GM18499 (cell line): ENCODE data around the gene TRIAP1.
"Not testable (repeated sequence)": the region's sequence is repeated elsewhere in the genome, so short reads cannot be mapped to it uniquely, and the experiment has no call there.

Experiments
- ATAC-seq: cut with Tn5 transposase; IDR thresholded peaks from one replicate; pipeline ENCODE4 v1.9.1; 2021; ENCODE audit warnings: moderate number of reproducible peaks; ENCODE audit not compliant: insufficient read depth, unreplicated experiment

TRIAP1 gene

GRCh38 chr12:120469450-120470149 is 23.4 kb upstream of the TRIAP1 start, which contains the start of gene SRSF9:
SRSF9 (minus strand) TSS chr12:120469748; CDS start chr12:120469609, 139 bp downstream.
- ATAC-seq: peak; percentile 57

GRCh38 chr12:120468821-120469449 is 22.8 kb upstream of the TRIAP1 start:
- ATAC-seq: no peak

GRCh38 chr12:120468325-120468820 is 22.2 kb upstream of the TRIAP1 start:
- no peak for ATAC-seq

GRCh38 chr12:120467439-120467838 is 21.3 kb upstream of the TRIAP1 start:
- ATAC-seq: no peak

GRCh38 chr12:120466560-120467315 is 20.6 kb upstream of the TRIAP1 start:
- ATAC-seq: no peak

- no peak for ATAC-seq
Measured at GRCh38 chr12:120465756-120466155, 19.6 kb upstream of the TRIAP1 start.

- ATAC-seq: no peak
Measured at GRCh38 chr12:120463712-120464111, 17.5 kb upstream of the TRIAP1 start.

- no peak for ATAC-seq
Measured at GRCh38 chr12:120462099-120462640, 16.0 kb upstream of the TRIAP1 start.

- no peak for ATAC-seq
Measured at GRCh38 chr12:120460157-120460556, 14.0 kb upstream of the TRIAP1 start.

- ATAC-seq: no peak
Measured at GRCh38 chr12:120457133-120457532, 10.9 kb upstream of the TRIAP1 start.

GRCh38 chr12:120455302-120455701 is 9.1 kb upstream of the TRIAP1 start:
- ATAC-seq: no peak

- no peak for ATAC-seq
Measured at GRCh38 chr12:120453977-120454376, 7.8 kb upstream of the TRIAP1 start.

- no peak for ATAC-seq
Measured at GRCh38 chr12:120453060-120453750, 7.0 kb upstream of the TRIAP1 start.

- not testable (repeated sequence) for ATAC-seq
Measured at GRCh38 chr12:120452524-120452923, 6.3 kb upstream of the TRIAP1 start.

- ATAC-seq: no peak
Measured at GRCh38 chr12:120447992-120448391, 1.8 kb upstream of the TRIAP1 start.

- not testable (repeated sequence) for ATAC-seq
Measured at GRCh38 chr12:120446844-120447178, 627 bp upstream of the TRIAP1 start.

GRCh38 chr12:120444676-120445075 is 1.5 kb downstream of the TRIAP1 start:
- ATAC-seq: no peak

GRCh38 chr12:120439646-120440247 is 6.4 kb downstream of the TRIAP1 start:
- no peak for ATAC-seq

GRCh38 chr12:120438495-120439198 is 7.5 kb downstream of the TRIAP1 start:
- ATAC-seq: no peak
